Ureter (tissue), 1 donor: Measurements from ENCODE around the gene SAMD10. TPM values are rescaled to one million over a fixed set of nuclear protein-coding genes. Genes with fewer than 3 reads are reported as not detected.
"Not testable (repeated sequence)": the region's sequence is repeated elsewhere in the genome, so short reads cannot be mapped to it uniquely, and the experiment has no call there.

Experiments
- DNase-seq: peaks from one replicate; pipeline ENCODE4 v3.0.0-alpha.2; 2020; ENCODE audit warnings: low spot score
- total RNA-seq: library from RNA; stranded (reverse); gene quantifications from one replicate; pipeline ENCODE4 v1.2.4, GENCODE V29; 2023
- donor health status: DM: yes; HTN: yes; CAD: no.

Gene SAMD10
- total RNA-seq, result 17.4 TPM

GRCh38 chr20:63979557-63980316, at the start of gene SAMD10:
TSS of gene SAMD10 (minus strand) at chr20:63979642. CDS start at chr20:63979467, 175 bp downstream.
- DNase-seq, result no peak

- DNase-seq, result no peak
Measured at GRCh38 chr20:64027981-64028685, 48.7 kb upstream of the SAMD10 start.

GRCh38 chr20:64025826-64026412, 46.5 kb upstream of the SAMD10 start:
- no peak for DNase-seq

- DNase-seq, result no peak
Measured at GRCh38 chr20:64025101-64025825, 45.8 kb upstream of the SAMD10 start.

- DNase-seq, result no peak
Measured at GRCh38 chr20:64024141-64024990, 44.9 kb upstream of the SAMD10 start.

- DNase-seq, result no peak
Measured at GRCh38 chr20:64023361-64024140, 44.1 kb upstream of the SAMD10 start.

GRCh38 chr20:64022671-64023360, 43.4 kb upstream of the SAMD10 start:
- DNase-seq, result no peak

GRCh38 chr20:64021124-64021975, 41.9 kb upstream of the SAMD10 start:
- DNase-seq, result no peak

- DNase-seq, result no peak
Measured at GRCh38 chr20:64015635-64016034, 36.2 kb upstream of the SAMD10 start.

- DNase-seq, result not testable (repeated sequence)
Measured at GRCh38 chr20:64012385-64013154, 33.1 kb upstream of the SAMD10 start.

GRCh38 chr20:64011366-64011779, 31.9 kb upstream of the SAMD10 start:
- DNase-seq, result no peak

GRCh38 chr20:64010711-64011237, 31.3 kb upstream of the SAMD10 start:
- DNase-seq, result no peak

- no peak for DNase-seq
Measured at GRCh38 chr20:64009811-64010387, 30.5 kb upstream of the SAMD10 start.

GRCh38 chr20:64006902-64007301, 27.5 kb upstream of the SAMD10 start:
- DNase-seq, result no peak

GRCh38 chr20:64006490-64006889, 27.0 kb upstream of the SAMD10 start:
- no peak for DNase-seq

GRCh38 chr20:64005394-64005793, 26.0 kb upstream of the SAMD10 start:
- DNase-seq, result no peak

- DNase-seq, result no peak
Measured at GRCh38 chr20:64003960-64004725, 24.7 kb upstream of the SAMD10 start.
